CD14-positive monocyte (primary cell): ENCODE data around the gene CYP2J2. TPM values are rescaled to one million over a fixed set of nuclear protein-coding genes. Genes with fewer than 3 reads are reported as not detected.

Experiments
- DNase-seq, 3 donors: peaks; one replicate each; pipeline ENCODE4 v3.0.0-alpha.2; 2011 to 2022
- H2AFZ ChIP-seq: 2 replicates; pipeline ENCODE4 v1.6.0; 2012; ENCODE audit warnings: mild to moderate bottlenecking, low read depth, low read length, inconsistent platforms; ENCODE audit not compliant: insufficient read depth, poor library complexity, severe bottlenecking
- H3K27ac ChIP-seq, 2 donors: 1 replicate in 1 of 2; 2 replicates in 1 of 2; pipeline ENCODE4 v1.5.1; 2012 to 2013; ENCODE audit warnings: low read length in 2 of 2, control low read depth in 1 of 2, inconsistent platforms in 1 of 2, low read depth in 1 of 2, mild to moderate bottlenecking in 1 of 2
- H3K27me3 ChIP-seq, 2 donors: one replicate each; pipeline versions ENCODE4 v1.6.0 to v1.6.1; 2011 to 2013; ENCODE audit warnings: low read length in 2 of 2; ENCODE audit not compliant: control insufficient read depth in 2 of 2, insufficient read depth in 2 of 2
- H3K36me3 ChIP-seq, 2 donors: replicated peaks in 1 of 2; 1 replicate in 1 of 2; 2 replicates in 1 of 2; pipeline versions ENCODE4 v1.5.1 to v1.6.1; 2012 to 2013; ENCODE audit warnings: low read length in 2 of 2, control low read depth in 1 of 2, inconsistent platforms in 1 of 2, mild to moderate bottlenecking in 1 of 2; ENCODE audit not compliant: insufficient read depth in 2 of 2, control insufficient read depth in 1 of 2
- H3K4me1 ChIP-seq, 2 donors: 1 replicate in 1 of 2; 2 replicates in 1 of 2; pipeline versions ENCODE4 v1.5.1 to v1.6.1; 2012 to 2013; ENCODE audit warnings: low read length in 2 of 2, control low read depth in 1 of 2, inconsistent platforms in 1 of 2, mild to moderate bottlenecking in 1 of 2, moderate library complexity in 1 of 2; ENCODE audit not compliant: insufficient read depth in 2 of 2, control insufficient read depth in 1 of 2
- H3K4me2 ChIP-seq: replicated peaks from 2 replicates; pipeline ENCODE3; 2012; ENCODE audit warnings: low read length, moderate library complexity, mild to moderate bottlenecking; ENCODE audit not compliant: poor library complexity, severe bottlenecking; ENCODE audit errors: extremely low read depth
- H3K4me3 ChIP-seq, 3 experiments: fragments of 200-600 bp in 1 of 3; sonication (generic) in 1 of 3; replicated peaks in 1 of 3; 1 replicate in 2 of 3; 2 replicates in 1 of 3; pipeline ENCODE4 v1.5.1; 2011 to 2013; ENCODE audit warnings: low read length in 3 of 3, mild to moderate bottlenecking in 3 of 3, control low read depth in 2 of 3, low read depth in 2 of 3, inconsistent platforms in 1 of 3, moderate library complexity in 1 of 3
- H3K79me2 ChIP-seq: 2 replicates; pipeline ENCODE4 v1.6.0; 2012; ENCODE audit warnings: mild to moderate bottlenecking, control low read depth, inconsistent platforms, low read length, moderate library complexity; ENCODE audit not compliant: insufficient read depth
- H3K9ac ChIP-seq: 2 replicates; pipeline ENCODE4 v1.6.0; 2017; ENCODE audit warnings: low read length, mild to moderate bottlenecking; ENCODE audit not compliant: insufficient read depth, poor library complexity, severe bottlenecking
- H3K9me3 ChIP-seq, 2 donors: replicated peaks in 1 of 2; 1 replicate in 1 of 2; 2 replicates in 1 of 2; pipeline versions ENCODE4 v1.5.1 to v1.6.1; 2012 to 2013; ENCODE audit warnings: low read length in 2 of 2, control low read depth in 1 of 2; ENCODE audit not compliant: control insufficient read depth in 1 of 2, insufficient read depth in 1 of 2
- H4K20me1 ChIP-seq: 2 replicates; pipeline ENCODE4 v1.6.0; 2012; ENCODE audit warnings: mild to moderate bottlenecking, low read length, control low read depth, moderate library complexity; ENCODE audit not compliant: insufficient read depth
- H3K27ac Mint-ChIP-seq, 7 donors: one replicate each; pipeline ENCODE4 v1.8.0; 2020; ENCODE audit warnings: mild to moderate bottlenecking in 7 of 7, mixed read lengths in 7 of 7, moderate library complexity in 6 of 7, inconsistent platforms in 2 of 7
- H3K27me3 Mint-ChIP-seq, 3 donors: one replicate each; pipeline ENCODE4 v1.8.0; 2021 to 2022; ENCODE audit warnings: low read depth in 3 of 3, mild to moderate bottlenecking in 3 of 3, mixed read lengths in 3 of 3, moderate library complexity in 3 of 3, inconsistent platforms in 1 of 3
- H3K36me3 Mint-ChIP-seq, 2 donors: one replicate each; pipeline ENCODE4 v1.8.0; 2020; ENCODE audit warnings: mixed read lengths in 2 of 2, inconsistent platforms in 1 of 2, mild to moderate bottlenecking in 1 of 2
- H3K4me1 Mint-ChIP-seq: one replicate; pipeline ENCODE4 v1.8.0; 2020; ENCODE audit warnings: mild to moderate bottlenecking, mixed read lengths
- H3K4me3 Mint-ChIP-seq, 2 donors: one replicate each; pipeline ENCODE4 v1.8.0; 2020; ENCODE audit warnings: mild to moderate bottlenecking in 2 of 2, mixed read lengths in 2 of 2, moderate library complexity in 1 of 2
- H3K9me3 Mint-ChIP-seq, 7 donors: one replicate each; pipeline ENCODE4 v1.8.0; 2020 to 2022; ENCODE audit warnings: mixed read lengths in 7 of 7, mild to moderate bottlenecking in 6 of 7, moderate library complexity in 6 of 7, inconsistent platforms in 2 of 7
- CTCF ChIP-seq: fragments of 200-600 bp; IDR thresholded peaks from one replicate; pipeline ENCODE4 v1.8.0; 2022; ENCODE audit warnings: antibody characterized with exemption, mild to moderate bottlenecking
- WGBS: methylation state at CpG from one replicate; pipeline ENCODE4 v1.1.5; 2013; ENCODE audit warnings: missing lambda C conversion rate; ENCODE audit not compliant: insufficient coverage; 5-methylcytosine and 5-hydroxymethylcytosine counted together
- intact Hi-C, 2 donors: fragments of 100-400 bp; cut with micrococcal nuclease; formaldehyde crosslinking; loops; one replicate each; pipeline versions ENCODE4 v1.15.0 to v1.15.1; 2023
- polyA plus RNA-seq, 3 donors: library from polyadenylated mRNA; depleted of rRNA in 1 of 3; unstranded in 2 of 3; stranded (reverse) in 1 of 3; fragments of 300-500 nt in 2 of 3; fragments of >200 nt in 1 of 3; fragmentation: Illumina TruSeq in 2 of 3; gene quantifications; 1 replicate in 2 of 3; 2 replicates in 1 of 3; pipeline ENCODE4 v1.2.3, GENCODE V29; 2012 to 2021

CYP2J2 gene
- polyA plus RNA-seq, 3 donors = not detected

- Mint-ChIP-seq H3K4me1 (no peaks in the 10 kb centered on the region), H3K27me3 (peaks cover 1 to 3% (median 1%) of the 10 kb centered on the region in 3 donors), H3K27ac (no peak overlapping the region), H3K9me3 (peaks cover 0 to 4% (median 3%) of the 10 kb centered on the region in 7 donors), H3K36me3 (no peaks in the 10 kb centered on the region), H3K4me3 (no peak overlapping the region)
- no peaks in the 10 kb centered on the region for H3K4me1 ChIP-seq
- no peaks in the 10 kb centered on the region for H3K27me3 ChIP-seq
- no peak overlapping the region for H3K9ac ChIP-seq
- no peaks in the 10 kb centered on the region for H4K20me1 ChIP-seq
- H3K9me3 ChIP-seq = no peaks in the 10 kb centered on the region
- WGBS = 100% methylated on average over 1 of the region's 4 CpGs
- no peak overlapping the region for H3K4me3 ChIP-seq
- DNase-seq = no peak
- H3K79me2 ChIP-seq = no peaks in the 10 kb centered on the region
- no peak overlapping the region for H3K27ac ChIP-seq
- H3K36me3 ChIP-seq = no peaks in the 10 kb centered on the region
- intact Hi-C loops = no loop called here
- no peak overlapping the region for H2AFZ ChIP-seq
- TF ChIP-seq CTCF = no peak
- no peak overlapping the region for H3K4me2 ChIP-seq
Measured at GRCh38 chr1:59939393-59939792, 12.8 kb upstream of the CYP2J2 start.

GRCh38 chr1:59937636-59938210 is 11.2 kb upstream of the CYP2J2 start:
- peaks cover 0 to 4% (median 3%) of the 10 kb centered on the region in 7 donors for H3K9me3 Mint-ChIP-seq

More at GRCh38 chr1:59937636-59938210, 11.2 kb upstream of the CYP2J2 start:
- Histone ChIP-seq H3K36me3 (no peaks in the 10 kb centered on the region), H4K20me1 (no peaks in the 10 kb centered on the region), H3K9ac (no peak overlapping the region), H3K4me1 (no peaks in the 10 kb centered on the region), H2AFZ (no peak overlapping the region), H3K4me3 (no peak overlapping the region), H3K9me3 (no peaks in the 10 kb centered on the region), H3K79me2 (no peaks in the 10 kb centered on the region), H3K27ac (no peak overlapping the region), H3K4me2 (no peak overlapping the region), H3K27me3 (no peaks in the 10 kb centered on the region)
- H3K4me3 Mint-ChIP-seq = no peak overlapping the region
- no peak overlapping the region for H3K27ac Mint-ChIP-seq
- WGBS = no CpG with 5 or more reads among the region's 3 CpGs
- no peak for DNase-seq
- H3K27me3 Mint-ChIP-seq = peaks cover 1 to 3% (median 1%) of the 10 kb centered on the region in 3 donors
- no peaks in the 10 kb centered on the region for H3K36me3 Mint-ChIP-seq
- H3K4me1 Mint-ChIP-seq = no peaks in the 10 kb centered on the region
- no peak for TF ChIP-seq CTCF
- intact Hi-C loops = no loop called here
